RKO (cell line): ENCODE results near the gene SIX6.
"Not testable (repeated sequence)": the region's sequence is repeated elsewhere in the genome, so short reads cannot be mapped to it uniquely, and the experiment has no call there.

ENCODE experiments used
- DNase-seq: peaks from one replicate; pipeline ENCODE4 v3.0.0-alpha.2; 2016; ENCODE audit warnings: low spot score

SIX6 gene

DNA sequence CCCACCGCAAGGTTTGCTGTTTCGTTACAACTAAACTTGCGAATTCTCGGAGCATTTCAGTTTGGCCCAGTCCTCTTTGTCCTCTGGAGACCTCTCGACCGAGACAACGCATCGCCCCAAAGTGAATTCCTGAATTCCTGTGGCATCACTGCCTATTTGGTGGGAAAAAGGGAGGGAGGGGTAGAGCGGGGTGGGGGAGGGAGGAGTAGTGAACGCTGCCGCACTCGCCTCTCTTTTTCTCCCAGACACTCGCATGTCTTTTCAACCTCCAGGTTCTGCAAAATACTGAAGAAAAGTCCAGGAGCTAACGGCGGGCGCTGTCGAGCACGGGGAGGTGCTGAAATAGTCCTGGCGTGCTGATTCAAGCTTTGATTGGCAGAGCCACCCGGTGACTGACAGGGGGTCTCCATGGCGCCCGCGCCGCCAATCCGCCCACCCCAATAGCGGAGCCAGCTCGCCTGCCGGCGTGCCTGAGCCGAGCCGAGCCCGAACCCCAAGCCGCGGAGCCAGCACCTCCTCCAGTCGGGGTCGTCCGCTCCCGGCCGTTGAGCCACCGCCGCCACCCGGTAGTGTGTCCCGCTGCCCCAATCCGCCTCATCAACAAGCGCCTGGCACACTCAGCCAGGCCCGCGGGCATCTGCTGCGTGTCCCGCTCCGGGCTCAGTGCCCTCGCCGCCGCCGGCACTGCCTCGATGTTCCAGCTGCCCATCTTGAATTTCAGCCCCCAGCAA is at the start of gene SIX6:
SIX6 (plus strand) TSS at position 440 of the 731 bp plus-strand sequence; CDS start at position 693, 253 bp downstream.
- DNase-seq: no peak

DNA sequence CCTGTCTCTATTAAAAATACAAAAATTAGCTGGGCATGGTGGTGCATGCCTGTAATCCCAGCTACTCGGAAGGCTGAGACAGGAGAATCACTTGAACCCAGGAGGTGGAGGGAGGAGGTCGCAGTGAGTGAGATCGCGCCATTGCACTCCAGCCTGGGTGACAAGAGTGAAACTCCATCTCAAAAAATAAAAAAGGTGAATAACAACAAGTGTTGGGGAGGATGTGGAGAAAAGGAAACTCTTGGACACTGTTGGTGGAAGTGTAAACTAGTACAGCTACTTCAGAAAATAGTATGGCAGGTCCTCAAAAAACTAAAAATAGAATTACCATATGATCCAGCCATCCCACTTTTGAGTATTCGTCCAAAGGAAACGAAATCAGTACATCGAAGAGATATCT is 28.7 kb upstream of the SIX6 start:
- not testable (repeated sequence) for DNase-seq

DNA sequence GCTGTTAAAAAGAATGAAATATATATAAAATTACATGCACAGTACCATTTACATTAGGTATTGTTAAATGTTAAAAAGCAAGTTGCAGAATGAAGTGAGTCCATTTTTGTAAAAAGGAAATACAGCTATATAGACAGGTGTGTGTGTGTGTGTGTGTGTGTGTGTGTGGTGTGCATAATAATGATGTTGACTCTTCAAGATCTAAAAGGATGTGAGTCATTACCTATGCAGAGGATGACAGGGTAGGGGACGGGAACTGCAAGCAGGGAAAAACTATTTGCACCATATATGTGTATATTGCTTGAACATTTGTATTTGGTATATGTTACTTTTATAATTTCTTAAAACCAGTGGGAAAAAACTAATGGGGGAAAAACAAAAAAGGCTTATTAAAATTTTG is 26.2 kb upstream of the SIX6 start:
- peak; percentile 81 for DNase-seq

DNA sequence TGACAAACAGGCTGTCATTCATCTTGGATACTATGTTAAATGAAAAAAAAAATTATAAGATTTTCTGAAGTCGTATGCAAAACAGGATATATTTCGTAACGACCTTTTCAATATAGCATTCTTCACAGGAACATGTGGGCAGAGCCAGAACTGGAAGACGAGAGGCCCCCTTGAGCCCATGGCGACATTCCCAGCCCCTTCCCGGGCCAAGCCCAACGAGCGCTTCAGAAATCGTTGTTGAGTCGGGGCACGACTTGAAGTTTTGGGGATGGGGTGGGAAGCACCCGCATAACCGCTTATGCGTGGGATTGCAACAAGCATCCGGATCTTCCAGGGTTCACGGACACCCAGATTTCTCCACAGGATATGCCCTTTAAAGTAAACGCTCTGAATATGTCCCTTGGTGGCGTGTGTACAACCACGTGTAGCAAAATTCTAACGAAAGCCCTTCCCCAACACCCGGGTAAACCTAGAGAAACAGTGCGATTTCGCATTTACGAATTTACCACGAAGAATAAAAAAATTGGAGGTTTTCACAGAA is 23.8 kb upstream of the SIX6 start:
- DNase-seq: no peak

DNA sequence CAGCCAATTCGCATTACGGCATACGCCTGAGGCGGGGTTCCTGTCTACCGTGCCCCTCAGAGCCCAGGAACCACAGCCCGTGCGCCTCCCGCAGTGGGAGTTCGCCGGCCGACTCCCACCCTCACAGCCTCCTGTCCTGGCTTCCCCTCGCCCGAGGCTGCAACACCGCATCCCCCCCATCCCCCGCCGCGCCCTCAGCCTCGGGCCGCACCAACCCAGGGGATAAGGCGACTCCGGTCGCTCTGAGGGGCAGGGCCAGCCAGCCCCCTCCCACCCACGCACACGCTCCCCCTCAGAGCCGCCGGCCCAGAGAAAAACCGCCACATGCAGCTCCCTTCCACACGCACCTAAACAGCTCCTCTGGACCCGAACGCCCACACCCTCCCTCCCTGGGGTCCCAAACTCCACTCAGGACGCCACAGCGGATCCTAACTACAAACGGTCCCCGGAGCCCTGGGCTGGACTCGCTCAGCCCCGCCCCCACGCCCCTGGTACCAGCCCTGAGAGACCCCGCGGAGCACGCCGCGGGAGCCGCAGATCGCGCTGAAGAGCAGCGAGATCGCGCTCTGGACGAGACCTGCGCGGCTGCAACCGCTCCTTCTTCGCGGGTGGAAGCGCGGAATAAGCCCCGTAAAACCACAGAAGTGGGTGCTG is 23.2 kb upstream of the SIX6 start, which contains the start of gene C14orf39:
C14orf39 (minus strand) TSS at position 466 of the 654 bp plus-strand sequence. CDS start 985 bp downstream, outside the sequence.
- DNase-seq: no peak

DNA sequence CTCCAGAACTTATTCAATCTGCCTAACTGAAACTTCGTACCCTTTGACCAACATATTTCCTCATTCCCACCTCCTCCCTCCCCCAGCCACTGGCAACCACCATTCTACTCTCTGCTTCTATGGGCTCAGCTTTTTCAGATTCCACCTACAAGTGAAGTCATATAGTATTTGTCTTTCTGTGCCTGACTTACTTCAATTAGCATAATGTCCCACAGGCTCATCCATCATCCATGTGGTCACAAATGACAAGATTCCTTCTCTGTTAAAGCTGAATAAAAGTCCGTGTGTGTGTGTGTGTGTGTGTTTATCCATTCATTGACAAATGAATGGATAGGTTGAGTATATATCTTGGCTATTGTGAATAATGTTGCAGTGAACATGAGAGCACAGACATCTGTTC is 21.7 kb upstream of the SIX6 start:
- no peak for DNase-seq

DNA sequence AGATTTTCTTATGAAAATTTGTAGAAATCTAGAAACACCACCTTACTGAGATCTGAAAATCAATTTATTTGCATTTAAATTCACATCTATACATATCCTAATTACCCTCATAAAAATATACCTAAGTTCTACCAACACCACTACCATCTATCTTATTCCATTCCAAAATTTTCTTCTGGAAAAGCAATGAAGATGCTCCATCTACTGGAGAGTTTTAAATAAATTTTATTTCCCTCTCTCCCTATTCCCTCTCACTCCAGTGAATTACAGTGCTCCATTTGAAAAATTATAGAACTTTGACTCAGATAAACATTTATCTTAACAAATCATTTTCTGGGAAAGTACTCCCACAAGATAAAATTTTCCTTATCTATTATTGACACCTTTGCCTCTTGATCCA is 20.8 kb upstream of the SIX6 start:
- DNase-seq: peak; percentile 41

DNA sequence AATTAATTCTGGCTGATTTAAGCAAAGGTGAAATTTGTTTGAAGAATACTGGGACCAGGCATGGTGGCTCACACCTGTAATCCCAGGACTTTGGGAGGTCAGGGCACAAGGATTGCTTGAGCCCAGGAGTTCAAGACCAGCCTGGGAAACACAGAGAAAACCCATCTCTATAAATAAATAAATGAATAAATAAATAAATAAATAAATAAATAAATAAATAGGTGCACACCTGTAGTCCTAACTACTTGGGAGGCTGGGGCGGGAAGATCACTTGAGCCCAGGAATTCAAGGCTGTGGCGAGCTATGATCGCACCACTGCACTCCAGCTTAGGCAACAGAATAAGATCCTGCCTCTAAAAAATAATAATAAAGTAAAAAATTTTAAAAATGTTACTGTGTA is 18.7 kb upstream of the SIX6 start:
- DNase-seq: no peak

DNA sequence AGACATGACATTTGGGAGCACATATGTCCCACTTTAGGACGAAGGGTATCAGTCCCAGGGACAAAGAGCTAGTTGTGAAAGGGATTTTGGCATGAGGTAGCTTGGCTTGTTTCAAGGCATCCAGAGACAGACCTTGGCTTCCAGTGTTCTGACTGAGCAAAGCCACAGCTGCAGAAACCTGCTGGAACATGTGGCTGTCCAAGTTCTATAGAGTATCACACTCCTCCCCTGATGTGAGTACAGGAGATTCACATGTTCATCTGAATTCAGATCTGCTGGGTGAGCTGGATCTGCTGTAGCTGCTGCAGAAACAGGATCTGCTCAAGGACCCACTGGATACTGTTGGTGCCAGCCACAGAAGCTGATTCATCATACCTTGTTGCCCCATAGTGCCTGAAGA is 13.0 kb upstream of the SIX6 start:
- no peak for DNase-seq

DNA sequence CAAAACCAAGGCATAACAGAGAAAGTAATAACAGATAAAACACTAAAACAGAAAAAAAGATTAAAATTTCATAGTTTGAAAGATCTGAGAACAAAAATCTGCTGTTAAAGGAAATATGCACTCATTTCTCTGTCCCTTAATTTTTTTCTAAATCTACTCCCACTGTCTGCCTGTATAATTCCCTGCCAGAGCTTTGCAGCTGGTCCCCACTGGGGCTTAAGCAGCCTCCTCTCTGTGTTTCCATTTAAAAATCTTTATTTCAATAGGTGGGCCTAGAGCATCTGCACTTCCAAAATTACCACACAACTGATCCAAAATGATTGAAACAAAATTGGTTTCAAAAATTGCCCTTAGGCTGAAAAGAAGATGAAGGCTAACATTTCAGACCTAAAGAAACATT is 6.4 kb upstream of the SIX6 start:
- DNase-seq: no peak

DNA sequence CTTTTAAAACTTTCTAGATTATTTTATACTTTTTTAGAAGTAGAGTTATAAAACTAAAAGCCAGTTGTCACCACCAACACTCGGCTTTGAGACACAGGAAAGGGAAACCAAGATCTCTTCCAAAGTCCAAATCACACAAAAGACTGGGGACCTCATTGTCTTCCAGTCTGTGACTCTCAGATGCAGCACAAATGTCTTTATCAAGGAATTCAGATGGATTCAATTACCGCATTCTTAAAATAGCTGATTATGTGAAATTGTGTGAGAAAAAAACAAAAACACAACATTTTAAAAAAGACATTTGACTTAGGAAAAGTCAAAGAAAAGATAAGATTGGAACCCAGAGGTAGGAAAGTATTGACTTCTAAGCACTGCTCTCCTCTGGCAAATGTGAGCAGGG is 3.5 kb upstream of the SIX6 start:
- no peak for DNase-seq

DNA sequence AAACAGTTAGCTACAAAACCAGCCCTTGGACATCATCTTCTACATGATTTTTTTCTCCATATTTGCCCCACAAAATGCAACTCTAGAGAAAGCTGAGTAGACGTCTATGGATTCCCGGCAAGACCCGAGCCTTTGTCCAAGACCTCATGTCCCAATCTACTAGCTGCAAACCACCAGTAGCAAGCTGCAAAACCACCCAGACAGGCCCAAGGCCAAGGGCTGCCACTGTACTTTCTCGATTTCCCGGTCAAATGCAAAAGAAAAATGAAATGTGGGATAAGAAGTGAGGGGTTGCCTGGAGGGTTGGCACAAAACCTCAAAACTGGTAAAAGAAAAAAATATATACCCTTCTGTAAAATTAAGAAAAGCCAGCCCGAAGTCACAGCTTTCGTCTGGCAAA is 2.9 kb upstream of the SIX6 start:
- DNase-seq: no peak

DNA sequence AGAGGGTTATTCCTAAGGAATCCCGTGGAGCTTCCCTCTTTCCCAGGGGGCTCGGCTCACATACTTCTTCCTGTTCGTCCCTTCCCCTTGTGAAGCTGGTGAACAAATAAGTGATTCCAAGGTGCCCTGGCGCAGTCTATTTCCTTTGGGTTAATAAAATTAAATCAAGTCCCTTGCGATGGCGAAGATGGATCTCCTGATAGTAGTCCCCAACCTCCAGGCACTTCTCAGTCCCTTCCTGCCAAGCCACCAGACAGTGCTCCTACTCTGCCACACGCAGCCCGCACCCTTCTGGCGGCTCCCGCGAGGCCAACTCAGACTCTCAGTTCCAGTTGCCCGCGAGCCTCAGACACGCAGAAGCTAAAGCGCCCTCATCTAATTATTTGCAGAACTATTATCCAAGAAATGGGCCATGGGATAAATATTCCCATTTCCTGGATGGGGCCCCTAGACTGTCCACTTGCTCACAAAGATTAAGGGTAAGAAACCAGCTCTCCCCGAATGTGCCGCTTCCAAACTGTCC is 2.4 kb upstream of the SIX6 start:
- no peak for DNase-seq

DNA sequence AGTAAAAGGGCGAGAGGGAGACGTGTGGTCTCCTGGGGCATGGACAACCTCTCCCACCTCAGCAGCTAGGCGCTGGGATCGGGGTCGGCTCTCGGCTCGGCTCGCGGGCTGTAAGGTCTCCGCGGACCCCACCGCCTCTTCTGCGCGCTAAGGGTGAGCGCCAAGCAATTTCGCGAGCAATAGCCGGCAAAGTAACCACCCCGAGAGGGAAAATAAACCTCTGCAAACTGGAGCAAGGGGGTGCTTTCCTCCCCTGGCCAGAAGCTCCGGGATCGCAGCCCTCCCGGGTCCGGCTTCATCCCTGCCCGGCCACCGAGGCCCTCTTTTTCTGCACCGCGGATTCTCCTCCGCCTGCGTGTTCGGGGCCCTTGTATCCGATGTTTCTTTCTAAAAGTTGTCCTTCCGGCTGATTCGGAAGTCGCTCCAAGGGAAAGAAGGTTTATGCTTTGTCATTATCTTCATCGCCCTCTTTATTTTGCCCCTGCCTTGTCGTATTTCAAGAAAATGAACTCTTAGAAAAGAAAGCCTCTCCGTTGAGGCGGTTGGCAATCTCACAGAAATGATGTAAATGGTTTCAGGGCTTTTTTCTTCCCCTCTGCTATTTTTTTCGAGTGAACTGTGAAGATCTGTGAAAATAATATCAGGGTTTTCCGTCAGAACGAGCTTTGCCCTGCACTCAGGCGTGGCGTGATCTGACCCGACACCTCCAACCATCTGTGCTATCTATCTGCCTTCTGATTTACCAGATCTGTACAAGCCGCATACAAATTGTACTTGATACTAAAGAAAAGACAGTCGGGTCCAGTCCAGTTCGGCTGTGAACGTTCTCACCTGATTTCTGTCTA is 1.7 kb upstream of the SIX6 start:
- DNase-seq: no peak

DNA sequence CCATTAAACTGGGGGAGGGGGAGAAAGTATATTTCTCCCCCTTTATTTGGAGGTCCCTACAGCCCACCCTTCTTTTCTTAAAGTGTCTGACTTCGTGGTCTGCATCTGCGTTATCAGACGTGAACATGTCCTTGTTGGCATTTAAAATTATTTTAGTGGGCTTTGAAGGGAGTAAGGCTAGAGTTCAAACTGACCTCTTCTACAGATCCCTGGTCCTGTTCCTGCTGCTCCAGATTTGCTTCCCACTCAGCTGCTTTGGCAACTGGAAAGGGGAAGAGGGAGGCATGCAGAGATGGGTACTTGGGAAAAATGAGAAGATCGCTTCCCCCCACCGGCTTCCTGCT is 611 bp upstream of the SIX6 start:
- DNase-seq: no peak

DNA sequence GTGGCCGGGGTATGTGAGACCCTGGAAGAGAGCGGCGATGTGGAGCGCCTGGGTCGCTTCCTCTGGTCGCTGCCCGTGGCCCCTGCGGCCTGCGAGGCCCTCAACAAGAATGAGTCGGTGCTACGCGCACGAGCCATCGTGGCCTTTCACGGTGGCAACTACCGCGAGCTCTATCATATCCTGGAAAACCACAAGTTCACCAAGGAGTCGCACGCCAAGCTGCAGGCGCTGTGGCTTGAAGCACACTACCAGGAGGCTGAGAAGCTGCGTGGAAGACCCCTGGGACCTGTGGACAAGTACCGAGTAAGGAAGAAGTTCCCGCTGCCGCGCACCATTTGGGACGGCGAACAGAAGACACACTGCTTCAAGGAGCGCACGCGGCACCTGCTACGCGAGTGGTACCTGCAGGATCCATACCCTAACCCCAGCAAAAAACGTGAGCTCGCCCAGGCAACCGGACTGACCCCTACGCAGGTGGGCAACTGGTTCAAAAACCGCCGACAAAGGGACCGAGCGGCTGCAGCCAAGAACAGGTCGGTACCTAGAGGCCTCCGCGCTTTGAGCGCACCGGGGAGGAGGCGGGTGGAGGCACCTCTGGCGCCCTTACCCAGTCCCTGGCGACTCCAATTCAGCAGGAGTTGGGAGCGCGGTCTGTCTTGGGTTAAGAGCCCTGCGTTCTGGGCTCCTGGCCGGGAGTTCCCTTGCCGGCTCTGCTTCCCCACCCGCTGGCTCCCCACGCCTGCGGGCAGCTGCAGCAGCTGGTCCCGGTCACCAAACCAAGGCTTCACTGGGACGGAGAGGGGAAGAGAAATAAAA is 700 bp downstream of the SIX6 start:
- no peak for DNase-seq

DNA sequence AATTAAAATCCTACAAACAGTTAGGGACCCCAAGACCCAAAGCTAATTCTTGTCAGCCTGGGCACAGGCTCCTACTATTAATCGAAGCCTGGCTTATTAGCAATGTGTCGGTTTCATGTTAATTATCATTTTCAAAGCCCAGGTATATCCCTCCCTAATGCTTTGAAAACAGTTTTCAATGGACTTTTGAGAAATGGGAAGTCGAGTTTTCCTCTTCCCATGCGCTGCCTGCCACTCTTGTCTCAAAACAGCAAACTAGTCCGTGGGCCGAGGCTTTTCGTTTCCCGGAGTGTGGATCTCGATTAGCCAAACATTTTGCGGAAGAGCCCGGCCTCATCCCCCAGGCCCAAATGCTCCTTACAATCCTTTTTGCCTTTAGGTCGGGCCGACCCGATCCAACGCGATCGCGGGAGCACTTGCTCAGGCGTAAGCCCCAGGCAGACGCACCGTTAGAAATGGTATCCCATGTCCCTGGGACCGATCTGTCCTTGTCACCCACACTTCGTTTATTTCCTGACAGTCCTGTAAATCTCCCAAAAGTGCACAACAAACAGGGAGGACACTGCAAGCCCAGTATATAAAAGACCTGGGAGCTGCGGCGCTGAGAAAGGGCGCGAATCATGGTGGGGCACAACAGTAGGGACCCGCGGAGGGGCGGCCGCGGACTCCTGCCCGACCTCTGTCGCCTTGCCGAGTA is 1.5 kb downstream of the SIX6 start:
- DNase-seq: no peak

DNA sequence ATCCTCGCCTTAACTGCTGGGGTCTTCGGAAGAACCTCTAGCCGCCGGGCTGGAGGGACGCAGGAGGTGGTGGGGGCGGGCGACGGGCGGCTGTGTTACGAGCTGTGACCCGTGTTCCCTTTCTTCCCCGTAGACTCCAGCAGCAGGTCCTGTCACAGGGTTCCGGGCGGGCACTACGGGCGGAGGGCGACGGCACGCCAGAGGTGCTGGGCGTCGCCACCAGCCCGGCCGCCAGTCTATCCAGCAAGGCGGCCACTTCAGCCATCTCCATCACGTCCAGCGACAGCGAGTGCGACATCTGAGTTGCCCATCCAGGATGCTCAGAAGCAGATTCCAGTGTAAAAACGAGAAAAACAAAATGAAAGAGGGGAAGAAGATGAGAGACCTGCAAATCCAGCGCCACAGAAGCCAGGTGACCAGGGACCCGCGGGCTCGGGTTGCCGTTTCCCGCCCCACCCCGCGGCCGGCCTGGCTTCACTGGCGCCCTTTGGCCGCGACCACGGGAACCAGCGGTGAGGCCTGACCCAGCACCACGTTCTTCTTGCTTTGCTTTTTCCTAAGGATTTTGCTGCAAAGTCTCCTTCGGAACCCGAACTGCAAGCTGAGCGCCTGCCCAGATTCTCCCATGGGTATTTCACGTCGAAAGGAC is 2.1 kb downstream of the SIX6 start:
- DNase-seq: no peak

DNA sequence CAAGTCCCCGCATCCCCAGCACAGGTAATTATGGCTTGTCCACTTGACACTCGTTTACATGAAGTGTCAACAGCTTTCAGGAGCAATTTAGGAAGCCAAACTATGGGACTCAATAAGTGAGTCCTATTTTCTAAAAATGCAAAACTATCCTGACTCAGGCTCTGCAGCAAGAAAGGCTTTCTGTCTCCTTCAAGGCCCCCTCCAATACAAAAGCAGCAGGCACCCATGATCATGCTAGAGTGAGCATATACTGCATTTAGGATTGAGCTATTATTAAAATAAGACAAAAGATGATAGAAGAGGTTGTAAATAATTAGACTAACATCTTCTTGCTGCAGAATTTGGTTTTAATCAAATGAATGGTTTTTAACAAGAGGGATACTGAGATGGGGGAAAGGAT is 3.2 kb downstream of the SIX6 start:
- DNase-seq: no peak

DNA sequence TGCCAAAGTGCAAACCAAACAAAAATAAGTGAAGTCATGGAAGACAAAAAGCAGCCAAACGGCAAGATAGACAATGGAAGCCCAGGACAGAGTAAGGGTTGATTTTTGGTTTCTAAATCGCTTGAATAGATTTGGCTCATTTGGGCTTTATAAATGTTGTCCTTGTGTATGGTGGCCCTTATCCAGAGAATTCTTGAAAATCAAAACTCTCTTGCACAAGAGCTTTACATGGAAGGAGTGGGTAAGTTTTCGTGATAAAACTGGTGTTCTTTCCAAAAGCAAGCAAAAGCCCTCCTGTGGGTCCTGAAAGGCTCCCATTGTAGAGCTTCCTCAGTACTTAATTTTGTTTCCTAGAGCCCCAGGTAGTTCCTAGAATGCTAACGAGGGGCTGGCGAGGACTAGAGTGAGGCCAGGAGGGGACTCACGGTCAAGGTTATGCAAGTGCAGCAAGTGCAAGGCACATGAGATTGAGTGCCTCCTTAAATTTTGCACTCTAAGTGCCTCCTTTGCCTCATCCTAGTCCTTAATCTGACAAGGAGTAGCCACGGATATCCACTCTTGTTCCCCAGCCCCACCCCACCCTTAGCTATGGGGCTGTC is 4.1 kb downstream of the SIX6 start:
- no peak for DNase-seq
